Activated naive CD4-positive, alpha-beta T cell treated with anti-CD3 and anti-CD28 coated beads for 36 hours (primary cell): ENCODE data around the gene MECP2. TPM values are rescaled to one million over a fixed set of nuclear protein-coding genes. Genes with fewer than 3 reads are reported as not detected.
"Not testable (repeated sequence)": the region's sequence is repeated elsewhere in the genome, so short reads cannot be mapped to it uniquely, and the experiment has no call there.

Source experiments
- CTCF ChIA-PET: fragments of 350-600 bp; sonication (Branson Sonifier 250); formaldehyde crosslinking; loops from one replicate; lab custom pipeline; 2021; ENCODE audit warnings: antibody characterized with exemption; lab: Charles Lee
- DNase-seq: peaks from one replicate; pipeline ENCODE4 v3.0.0-alpha.2; 2020
- H3K27ac Mint-ChIP-seq: one replicate; pipeline ENCODE4 v1.8.0; 2021; ENCODE audit warnings: mild to moderate bottlenecking, mixed read lengths
- H3K27me3 Mint-ChIP-seq: one replicate; pipeline ENCODE4 v1.8.0; 2021; ENCODE audit warnings: low read depth, mixed read lengths
- H3K36me3 Mint-ChIP-seq: one replicate; pipeline ENCODE4 v1.8.0; 2021; ENCODE audit warnings: low read depth, mixed read lengths
- H3K4me1 Mint-ChIP-seq: one replicate; pipeline ENCODE4 v1.8.0; 2021; ENCODE audit warnings: low read depth, mixed read lengths
- H3K4me3 Mint-ChIP-seq: one replicate; pipeline ENCODE4 v1.8.0; 2021; ENCODE audit warnings: mild to moderate bottlenecking, moderate library complexity, mixed read lengths
- H3K9me3 Mint-ChIP-seq: one replicate; pipeline ENCODE4 v1.8.0; 2021; ENCODE audit warnings: mixed read lengths
- intact Hi-C: fragments of 100-400 bp; cut with micrococcal nuclease; formaldehyde crosslinking; loops from one replicate; pipeline ENCODE4 v1.15.1; 2023
- total RNA-seq, 2 experiments: library from RNA; stranded (reverse); gene quantifications; one replicate each; pipeline ENCODE4 v1.2.3, GENCODE V29; 2021

The MECP2 gene
- total RNA-seq, 2 experiments from 2014 or later, result 47.1 to 50.2 TPM

DNA sequence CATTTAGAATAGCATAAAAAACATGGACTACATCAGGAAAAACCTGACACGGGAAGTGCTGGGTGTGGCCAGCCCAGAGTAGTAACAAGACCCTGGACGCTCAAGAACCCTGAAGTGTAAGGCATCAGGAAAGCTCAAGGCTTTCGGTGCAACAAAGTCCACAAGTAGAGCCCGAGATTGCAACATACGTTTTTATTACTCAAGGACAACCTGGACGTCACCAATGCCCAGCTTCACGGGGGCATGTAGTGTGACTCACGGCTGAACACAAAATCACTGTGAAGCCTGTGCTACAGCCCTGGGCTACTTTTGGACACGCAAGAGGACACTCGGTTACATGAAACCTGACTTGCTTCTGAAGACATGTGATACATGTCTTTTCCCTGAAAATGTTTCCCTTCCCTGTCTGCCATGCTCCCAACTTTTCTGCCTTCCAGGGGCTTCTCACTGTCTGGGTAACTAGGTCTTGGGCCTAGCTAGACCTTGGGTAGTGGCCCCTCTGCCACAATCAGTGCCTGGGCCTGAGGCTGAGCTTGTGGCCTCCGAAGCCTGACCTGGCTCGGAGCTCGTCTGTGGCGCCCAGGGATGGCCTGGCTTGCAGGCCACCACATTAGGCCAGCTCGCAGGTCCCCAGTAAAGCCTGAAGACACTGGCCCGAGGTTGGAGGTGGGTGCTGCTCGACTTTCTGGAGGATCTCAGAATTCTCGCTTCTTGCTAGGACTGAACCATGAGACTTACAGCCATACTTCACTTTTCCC, 87.0 kb downstream of the MECP2 start:
- intact Hi-C loops, result no loop called here
- Mint-ChIP-seq H3K27ac (no peak overlapping the region), H3K36me3 (peaks cover 13% of the 10 kb centered on the region), H3K9me3 (no peaks in the 10 kb centered on the region), H3K4me1 (peaks cover 5% of the 10 kb centered on the region), H3K4me3 (no peak overlapping the region), H3K27me3 (no peaks in the 10 kb centered on the region)
- CTCF ChIA-PET, result no interaction called here
- no peak for DNase-seq

- CTCF ChIA-PET, result no interaction called here
- Mint-ChIP-seq H3K27me3 (no peaks in the 10 kb centered on the region), H3K27ac (no peak overlapping the region), H3K4me3 (no peak overlapping the region), H3K4me1 (peaks cover 5% of the 10 kb centered on the region), H3K9me3 (no peaks in the 10 kb centered on the region), H3K36me3 (peaks cover 14% of the 10 kb centered on the region)
- no peak for DNase-seq
- intact Hi-C loops, result no loop called here
Measured at GRCh38 chrX:154008521-154008920, 89.0 kb downstream of the MECP2 start.

DNA sequence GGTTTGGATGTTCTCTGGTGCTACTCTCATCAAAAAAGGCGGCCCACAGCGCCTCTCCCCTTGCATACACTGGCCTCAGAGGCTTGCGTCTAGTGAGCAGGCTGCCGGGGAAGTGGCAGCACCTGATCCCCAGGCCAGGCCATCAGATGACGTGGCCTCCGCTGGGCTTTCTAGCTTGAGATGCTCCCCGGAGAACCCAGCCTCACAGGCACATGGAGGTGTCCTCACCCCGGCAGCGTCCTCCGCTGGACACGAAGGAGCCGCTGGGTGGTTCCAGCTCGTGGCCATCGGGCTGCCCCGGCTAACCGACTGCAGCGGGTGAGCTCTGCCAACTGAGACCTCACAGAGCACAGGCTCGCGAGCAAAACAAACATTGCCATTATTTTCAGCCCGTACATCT, 90.6 kb downstream of the MECP2 start:
- no peaks in the 10 kb centered on the region for H3K9me3 Mint-ChIP-seq
- peaks cover 14% of the 10 kb centered on the region for H3K36me3 Mint-ChIP-seq
- H3K27ac Mint-ChIP-seq, result no peak overlapping the region
- no peak overlapping the region for H3K4me3 Mint-ChIP-seq
- H3K27me3 Mint-ChIP-seq, result no peaks in the 10 kb centered on the region
- DNase-seq, result no peak
- intact Hi-C loops, result no loop called here
- peaks cover 12% of the 10 kb centered on the region for H3K4me1 Mint-ChIP-seq
- CTCF ChIA-PET, result no interaction called here

- no peak for DNase-seq
- Mint-ChIP-seq H3K4me3 (no peak overlapping the region), H3K36me3 (peaks cover 17% of the 10 kb centered on the region), H3K27me3 (no peaks in the 10 kb centered on the region), H3K4me1 (peaks cover 16% of the 10 kb centered on the region), H3K9me3 (no peaks in the 10 kb centered on the region), H3K27ac (peak overlapping the region; percentile 43)
- intact Hi-C loops, result no loop called here
- CTCF ChIA-PET, result interaction anchor here (1.0 to 1.3 kb wide), 4 partner anchors 9 to 36 kb away, joined by 3 to 4 read pairs (median 4); no protein-coding TSS in a partner anchor
Measured at GRCh38 chrX:154004315-154004714, 93.2 kb downstream of the MECP2 start.

- intact Hi-C loops, result no loop called here
- Mint-ChIP-seq H3K4me1 (peaks cover 11% of the 10 kb centered on the region), H3K9me3 (no peaks in the 10 kb centered on the region), H3K36me3 (peaks cover 14% of the 10 kb centered on the region), H3K4me3 (peak overlapping the region; percentile 56), H3K27me3 (no peaks in the 10 kb centered on the region), H3K27ac (peak overlapping the region; percentile 84)
- DNase-seq, result peak; percentile 64
- CTCF ChIA-PET, result interaction anchor here (1.5 kb wide), 1 partner anchor 12 kb away, joined by 6 read pairs; no protein-coding TSS in a partner anchor
Measured at GRCh38 chrX:154002215-154002719, 95.2 kb downstream of the MECP2 start.

DNA sequence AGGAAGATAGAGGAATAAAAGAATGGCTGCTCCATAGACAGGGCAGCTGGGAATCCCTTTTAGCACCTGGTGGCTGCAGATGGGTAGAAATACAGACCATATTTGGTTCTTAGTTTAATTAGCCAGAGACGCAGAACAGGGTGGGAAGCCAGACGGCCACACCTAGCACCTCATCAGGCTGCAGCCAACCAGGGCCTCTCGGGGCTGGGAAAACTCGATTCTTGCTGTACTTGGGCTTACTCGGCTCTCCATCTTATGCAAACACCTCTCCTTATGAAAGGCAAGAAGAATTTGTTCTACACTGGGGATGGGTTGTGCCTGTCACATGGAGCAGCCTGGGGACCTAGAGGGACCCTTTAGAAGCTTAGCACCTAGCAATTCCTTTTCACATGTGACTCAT, 97.5 kb downstream of the MECP2 start:
- Mint-ChIP-seq H3K9me3 (no peaks in the 10 kb centered on the region), H3K27me3 (no peaks in the 10 kb centered on the region), H3K4me1 (peaks cover 11% of the 10 kb centered on the region), H3K27ac (no peak overlapping the region), H3K4me3 (no peak overlapping the region), H3K36me3 (peaks cover 10% of the 10 kb centered on the region)
- DNase-seq, result no peak
- CTCF ChIA-PET, result no interaction called here
- intact Hi-C loops, result no loop called here

DNA sequence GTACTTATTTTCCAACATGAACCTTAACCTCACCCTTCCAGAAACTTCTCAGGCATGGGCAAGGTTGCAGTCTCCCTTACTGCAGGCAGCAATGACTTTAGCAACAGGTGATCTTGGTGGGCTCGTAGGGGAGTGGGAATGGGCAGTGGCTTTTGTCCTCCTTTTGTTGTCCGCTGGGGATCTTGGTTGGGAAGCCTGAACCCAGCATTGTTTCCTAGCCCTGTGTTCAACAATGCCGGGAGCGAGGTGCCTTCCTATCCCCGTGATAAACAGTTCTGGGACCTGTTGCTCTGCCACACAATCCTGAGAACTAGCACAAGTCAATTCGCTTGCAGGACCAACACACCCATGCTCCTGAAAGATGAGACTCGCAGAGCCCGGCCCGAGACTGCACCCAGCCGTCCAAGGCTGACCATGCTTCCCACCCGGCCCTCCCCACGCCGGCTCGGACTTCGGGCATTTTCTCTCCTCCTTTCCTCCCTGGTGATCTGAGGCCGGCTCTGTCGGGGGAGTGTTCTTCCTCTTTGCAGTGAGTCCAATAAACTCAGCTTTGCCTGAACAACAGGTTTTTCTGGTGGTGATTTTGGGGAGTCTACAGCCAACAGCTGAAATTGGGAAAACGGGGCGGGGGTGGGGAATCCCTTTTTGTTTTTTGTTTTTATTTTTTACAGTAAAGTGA, 98.0 kb downstream of the MECP2 start:
- no peaks in the 10 kb centered on the region for H3K27me3 Mint-ChIP-seq
- CTCF ChIA-PET, result no interaction called here
- peaks cover 8% of the 10 kb centered on the region for H3K36me3 Mint-ChIP-seq
- no peak overlapping the region for H3K4me3 Mint-ChIP-seq
- DNase-seq, result no peak
- peaks cover 11% of the 10 kb centered on the region for H3K4me1 Mint-ChIP-seq
- no peak overlapping the region for H3K27ac Mint-ChIP-seq
- H3K9me3 Mint-ChIP-seq, result no peaks in the 10 kb centered on the region
- intact Hi-C loops, result no loop called here

- Mint-ChIP-seq H3K9me3 (no peaks in the 10 kb centered on the region), H3K4me3 (no peak overlapping the region), H3K36me3 (no peaks in the 10 kb centered on the region), H3K27ac (no peak overlapping the region), H3K27me3 (no peaks in the 10 kb centered on the region), H3K4me1 (peaks cover 4% of the 10 kb centered on the region)
- intact Hi-C loops, result no loop called here
- CTCF ChIA-PET, result interaction anchor here (0.6 to 2.0 kb wide), 3 partner anchors 18 to 51 kb away, joined by 3 to 5 read pairs (median 5); no protein-coding TSS in a partner anchor
- no peak for DNase-seq
Measured at GRCh38 chrX:153995504-153995903, 102.0 kb downstream of the MECP2 start.

- H3K27me3 Mint-ChIP-seq, intact Hi-C loops, H3K27ac Mint-ChIP-seq, DNase-seq, H3K4me3 Mint-ChIP-seq, H3K9me3 Mint-ChIP-seq, H3K36me3 Mint-ChIP-seq: not testable (repeated sequence)
- CTCF ChIA-PET, result interaction anchor here (2.0 kb wide), 1 partner anchor 19 kb away, joined by 5 read pairs; no protein-coding TSS in a partner anchor
- H3K4me1 Mint-ChIP-seq, result peaks cover 14% of the 10 kb centered on the region
Measured at GRCh38 chrX:153994398-153994797, 103.1 kb downstream of the MECP2 start.

GRCh38 chrX:153993978-153994377, 103.5 kb downstream of the MECP2 start:
- intact Hi-C loops, result no loop called here
- Mint-ChIP-seq H3K36me3 (no peaks in the 10 kb centered on the region), H3K9me3 (no peaks in the 10 kb centered on the region), H3K4me3 (no peak overlapping the region), H3K4me1 (peaks cover 17% of the 10 kb centered on the region), H3K27me3 (no peaks in the 10 kb centered on the region), H3K27ac (no peak overlapping the region)
- DNase-seq, result no peak
- CTCF ChIA-PET, result no interaction called here

DNA sequence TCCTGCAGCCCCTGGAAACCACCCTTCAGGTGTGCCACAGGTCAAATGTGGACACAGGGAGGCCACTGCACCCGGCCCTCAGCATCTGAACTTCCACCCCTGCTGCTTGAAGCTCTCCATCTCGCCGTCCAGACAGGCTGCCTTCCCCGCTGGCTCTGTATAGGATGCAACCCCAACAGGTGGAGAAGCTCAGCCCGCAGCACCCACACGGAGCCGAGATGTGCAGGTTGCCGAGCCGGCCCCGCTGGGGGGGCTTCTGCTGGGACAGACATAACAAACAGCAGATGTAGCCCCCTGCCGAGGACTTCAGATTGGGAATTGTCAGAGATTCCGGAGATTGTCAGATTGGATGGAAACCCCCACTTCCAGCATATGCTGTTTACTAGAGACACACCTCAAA, 104.4 kb downstream of the MECP2 start:
- CTCF ChIA-PET, result no interaction called here
- Mint-ChIP-seq H3K27me3 (no peaks in the 10 kb centered on the region), H3K36me3 (no peaks in the 10 kb centered on the region), H3K4me3 (no peak overlapping the region), H3K4me1 (peaks cover 17% of the 10 kb centered on the region), H3K27ac (no peak overlapping the region), H3K9me3 (no peaks in the 10 kb centered on the region)
- intact Hi-C loops, result no loop called here
- no peak for DNase-seq

GRCh38 chrX:153992180-153992579, 105.3 kb downstream of the MECP2 start:
- no peaks in the 10 kb centered on the region for H3K27me3 Mint-ChIP-seq
- peaks cover 17% of the 10 kb centered on the region for H3K4me1 Mint-ChIP-seq
- no peaks in the 10 kb centered on the region for H3K36me3 Mint-ChIP-seq
- intact Hi-C loops, result no loop called here
- CTCF ChIA-PET, result no interaction called here
- H3K27ac Mint-ChIP-seq, result no peak overlapping the region
- H3K4me3 Mint-ChIP-seq, result no peak overlapping the region
- no peak for DNase-seq
- no peaks in the 10 kb centered on the region for H3K9me3 Mint-ChIP-seq
